Fibroblast of the aortic adventitia (primary cell): Measurements from ENCODE around the gene YARS2. TPM values are rescaled to one million over a fixed set of nuclear protein-coding genes. Genes with fewer than 3 reads are reported as not detected.

ENCODE experiments used
- DNase-seq: peaks from one replicate; pipeline ENCODE4 v3.0.0-alpha.2; 2010; ENCODE audit warnings: low read depth
- H3K4me3 ChIP-seq: 2 replicates; pipeline ENCODE4 v1.5.1; 2011; ENCODE audit warnings: low read depth, mild to moderate bottlenecking, control low read depth, low read length, moderate library complexity
- small RNA-seq: library from RNA; depleted of rRNA; stranded (forward); fragments of <200 nt; gene quantifications from one replicate; pipeline ENCODE3, GENCODE V24; 2012
- total RNA-seq: library from RNA; depleted of rRNA; stranded (reverse); fragments of >200 nt; gene quantifications from 2 replicates; pipeline ENCODE4 v1.2.3, GENCODE V29; 2012; ENCODE audit warnings: low replicate concordance
- TF ChIP-seq, protein P1 (sequence below): IDR thresholded peaks from 2 replicates; pipeline ENCODE4 v1.5.1; 2011; ENCODE audit warnings: mild to moderate bottlenecking, low read length, control low read depth, inconsistent platforms; ENCODE audit not compliant: insufficient read depth

Gene YARS2
- total RNA-seq, 1 donor, result 24.6 TPM

DNA sequence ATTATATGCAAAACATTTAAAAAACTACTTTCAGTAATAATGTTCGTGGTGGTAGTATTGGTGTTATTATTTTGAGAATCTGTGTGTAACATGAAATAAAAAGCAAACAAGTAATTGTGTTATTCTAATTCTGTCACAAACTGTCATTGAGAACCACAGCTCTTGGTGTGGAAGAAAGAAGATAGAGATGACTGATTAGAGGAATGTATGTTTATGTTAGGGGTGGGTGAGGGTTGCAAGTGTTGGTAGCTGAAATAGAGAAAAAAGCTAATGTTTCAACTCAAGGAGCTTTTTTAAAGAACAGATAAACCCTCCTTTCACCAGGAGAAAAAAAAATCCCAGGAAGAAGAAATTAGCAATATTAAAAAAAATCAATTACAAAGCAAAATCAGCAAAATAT, 58.3 kb downstream of the YARS2 start:
- DNase-seq, result no peak
- no peak overlapping the region for H3K4me3 ChIP-seq
- TF ChIP-seq, protein P1, sequence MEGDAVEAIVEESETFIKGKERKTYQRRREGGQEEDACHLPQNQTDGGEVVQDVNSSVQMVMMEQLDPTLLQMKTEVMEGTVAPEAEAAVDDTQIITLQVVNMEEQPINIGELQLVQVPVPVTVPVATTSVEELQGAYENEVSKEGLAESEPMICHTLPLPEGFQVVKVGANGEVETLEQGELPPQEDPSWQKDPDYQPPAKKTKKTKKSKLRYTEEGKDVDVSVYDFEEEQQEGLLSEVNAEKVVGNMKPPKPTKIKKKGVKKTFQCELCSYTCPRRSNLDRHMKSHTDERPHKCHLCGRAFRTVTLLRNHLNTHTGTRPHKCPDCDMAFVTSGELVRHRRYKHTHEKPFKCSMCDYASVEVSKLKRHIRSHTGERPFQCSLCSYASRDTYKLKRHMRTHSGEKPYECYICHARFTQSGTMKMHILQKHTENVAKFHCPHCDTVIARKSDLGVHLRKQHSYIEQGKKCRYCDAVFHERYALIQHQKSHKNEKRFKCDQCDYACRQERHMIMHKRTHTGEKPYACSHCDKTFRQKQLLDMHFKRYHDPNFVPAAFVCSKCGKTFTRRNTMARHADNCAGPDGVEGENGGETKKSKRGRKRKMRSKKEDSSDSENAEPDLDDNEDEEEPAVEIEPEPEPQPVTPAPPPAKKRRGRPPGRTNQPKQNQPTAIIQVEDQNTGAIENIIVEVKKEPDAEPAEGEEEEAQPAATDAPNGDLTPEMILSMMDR, result no peak

Small RNAs within 50 kb of the gene (small RNA-seq; reads per million reads assigned to genes)
- gene RF00019, result not detected

Other genes starting within 250 kb of the YARS2 start
- gene DNM1L, start 76.6 kb downstream of the YARS2 start, total RNA-seq, result 30.7 and 73.5 TPM in 2 replicates
- gene PKP2, start 140.9 kb upstream of the YARS2 start, total RNA-seq, result 0.45 and 16.1 TPM in 2 replicates